GM12873 (cell line): ENCODE data around the gene GPR45.
A peak's percentile ranks its signal among the peaks of the same experiment; 100 is the strongest.

Experiments
- TF ChIP-seq, protein P1 (sequence below): IDR thresholded peaks from 2 replicates; pipeline ENCODE4 v1.5.1; 2012; ENCODE audit warnings: low read depth, mild to moderate bottlenecking, moderate library complexity, low read length, control low read depth; ENCODE audit not compliant: insufficient read depth; ENCODE audit errors: missing control alignments

The GPR45 gene

DNA sequence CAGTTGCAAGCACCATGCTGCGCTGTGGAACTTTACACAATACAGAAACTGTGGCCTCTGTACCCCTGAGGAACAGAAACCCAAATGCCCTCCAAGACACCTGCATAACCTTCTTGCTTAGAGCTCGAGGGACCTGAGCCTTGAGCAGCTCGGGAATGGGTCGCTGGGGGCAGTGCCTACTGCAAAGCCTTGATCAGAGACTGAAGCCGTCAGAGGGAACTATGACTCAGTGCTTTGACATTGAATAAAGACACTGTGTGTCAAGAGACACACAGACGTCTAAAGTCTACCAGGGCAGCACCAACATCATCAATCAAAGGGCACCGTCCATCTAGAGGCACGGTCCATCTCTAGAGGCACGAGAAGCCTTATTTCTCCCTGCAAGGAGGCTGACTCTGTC lies 30.6 kb downstream of the GPR45 start:
- TF ChIP-seq, protein P1, sequence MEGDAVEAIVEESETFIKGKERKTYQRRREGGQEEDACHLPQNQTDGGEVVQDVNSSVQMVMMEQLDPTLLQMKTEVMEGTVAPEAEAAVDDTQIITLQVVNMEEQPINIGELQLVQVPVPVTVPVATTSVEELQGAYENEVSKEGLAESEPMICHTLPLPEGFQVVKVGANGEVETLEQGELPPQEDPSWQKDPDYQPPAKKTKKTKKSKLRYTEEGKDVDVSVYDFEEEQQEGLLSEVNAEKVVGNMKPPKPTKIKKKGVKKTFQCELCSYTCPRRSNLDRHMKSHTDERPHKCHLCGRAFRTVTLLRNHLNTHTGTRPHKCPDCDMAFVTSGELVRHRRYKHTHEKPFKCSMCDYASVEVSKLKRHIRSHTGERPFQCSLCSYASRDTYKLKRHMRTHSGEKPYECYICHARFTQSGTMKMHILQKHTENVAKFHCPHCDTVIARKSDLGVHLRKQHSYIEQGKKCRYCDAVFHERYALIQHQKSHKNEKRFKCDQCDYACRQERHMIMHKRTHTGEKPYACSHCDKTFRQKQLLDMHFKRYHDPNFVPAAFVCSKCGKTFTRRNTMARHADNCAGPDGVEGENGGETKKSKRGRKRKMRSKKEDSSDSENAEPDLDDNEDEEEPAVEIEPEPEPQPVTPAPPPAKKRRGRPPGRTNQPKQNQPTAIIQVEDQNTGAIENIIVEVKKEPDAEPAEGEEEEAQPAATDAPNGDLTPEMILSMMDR = no peak

DNA sequence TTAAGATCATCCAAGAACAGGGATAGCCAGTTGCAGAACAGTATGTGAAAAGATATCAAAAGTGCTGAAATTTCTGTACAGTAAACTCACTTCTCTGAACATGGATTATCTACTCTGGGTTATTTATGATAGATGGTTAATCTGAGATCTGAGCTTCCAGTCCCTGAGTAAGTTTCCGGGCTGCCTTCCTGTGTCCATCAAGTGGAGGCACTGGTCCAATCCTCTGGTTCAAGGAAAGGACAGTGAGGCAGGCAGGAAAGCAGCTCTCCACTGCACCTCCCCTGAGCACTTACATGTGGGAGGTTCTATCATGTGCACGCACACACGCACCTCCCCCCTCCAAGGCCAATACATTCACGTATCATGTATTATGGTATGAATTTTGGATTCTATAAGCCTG lies 32.5 kb downstream of the GPR45 start:
- TF ChIP-seq, protein P1 = no peak

DNA sequence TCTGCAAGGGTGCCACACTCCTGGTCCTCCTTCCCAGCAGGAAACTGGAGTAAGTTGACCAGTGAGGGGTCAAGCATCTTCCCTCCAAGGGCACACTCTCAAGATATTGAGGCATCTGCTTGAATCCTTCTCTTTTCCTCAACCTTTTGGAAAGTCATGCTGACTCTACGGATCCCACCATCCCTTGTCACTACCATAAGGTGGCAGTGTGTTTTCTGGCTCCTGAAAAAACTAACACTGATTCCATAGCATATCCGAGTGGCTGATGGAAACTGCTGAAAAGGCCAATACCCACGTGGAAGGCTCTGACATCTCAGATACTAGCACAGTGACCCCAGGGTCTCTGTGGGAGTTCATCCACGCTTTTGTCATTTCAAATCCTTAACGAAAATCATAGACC lies 37.1 kb downstream of the GPR45 start:
- TF ChIP-seq, protein P1 = no peak

DNA sequence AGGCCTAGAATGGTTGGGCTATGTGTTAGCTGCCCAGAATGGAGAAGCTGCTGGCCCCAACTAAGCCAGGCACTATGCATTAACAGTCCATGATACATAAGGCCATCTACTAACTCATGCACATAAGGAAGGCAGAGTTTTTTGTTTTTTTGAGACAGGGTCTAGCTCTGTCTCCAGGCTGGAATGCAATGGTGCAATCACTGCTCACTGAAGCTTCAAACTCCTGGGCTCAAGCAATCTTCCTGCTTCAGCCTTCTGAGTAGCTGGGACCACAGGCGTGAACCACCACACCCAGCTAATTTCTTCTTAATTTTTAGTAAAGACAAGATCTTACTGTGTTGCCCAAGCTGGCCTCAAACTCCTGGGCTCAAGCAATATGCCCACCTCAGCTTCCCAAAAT lies 37.6 kb downstream of the GPR45 start:
- TF ChIP-seq, protein P1 = no peak

DNA sequence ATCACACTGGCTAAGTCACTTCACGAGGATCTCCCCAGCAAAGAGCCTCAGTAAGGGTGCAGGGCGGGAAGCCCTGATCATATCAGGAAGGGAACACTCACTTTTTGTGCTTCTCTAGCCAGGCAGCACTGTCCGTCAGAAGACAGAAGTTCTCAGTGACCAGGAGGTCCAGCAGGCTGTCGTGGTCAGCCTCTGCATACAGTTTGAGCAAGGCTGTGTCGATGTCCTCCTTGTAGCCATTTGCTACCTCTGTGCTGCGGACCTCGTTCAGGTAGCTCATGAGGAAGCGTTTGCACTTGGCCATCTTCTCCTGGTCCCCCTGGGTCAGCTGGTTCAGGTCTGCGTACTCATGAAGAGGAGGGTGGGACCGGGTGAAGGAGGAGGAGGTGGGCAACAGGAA lies 38.7 kb downstream of the GPR45 start:
- TF ChIP-seq, protein P1 = no peak

DNA sequence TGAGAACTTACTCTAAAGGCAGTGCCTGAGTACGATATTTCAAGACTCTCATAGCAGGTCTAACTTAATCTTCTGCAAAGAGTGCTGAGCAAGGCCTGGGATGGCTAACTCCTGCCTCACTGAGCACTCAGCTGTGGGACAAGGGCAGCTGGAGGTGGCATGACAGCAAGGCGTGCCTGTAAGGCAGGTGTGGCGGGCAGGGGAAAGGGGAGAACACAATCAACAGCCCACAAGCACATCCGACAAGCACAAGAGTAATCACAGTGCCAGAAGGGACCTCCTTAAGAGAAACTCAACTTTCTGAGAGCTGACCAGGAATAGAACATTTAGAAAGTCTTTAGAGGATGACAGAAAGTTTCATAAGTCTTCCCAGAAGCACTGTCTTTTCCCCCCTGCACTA lies 42.0 kb downstream of the GPR45 start:
- TF ChIP-seq, protein P1 = no peak

DNA sequence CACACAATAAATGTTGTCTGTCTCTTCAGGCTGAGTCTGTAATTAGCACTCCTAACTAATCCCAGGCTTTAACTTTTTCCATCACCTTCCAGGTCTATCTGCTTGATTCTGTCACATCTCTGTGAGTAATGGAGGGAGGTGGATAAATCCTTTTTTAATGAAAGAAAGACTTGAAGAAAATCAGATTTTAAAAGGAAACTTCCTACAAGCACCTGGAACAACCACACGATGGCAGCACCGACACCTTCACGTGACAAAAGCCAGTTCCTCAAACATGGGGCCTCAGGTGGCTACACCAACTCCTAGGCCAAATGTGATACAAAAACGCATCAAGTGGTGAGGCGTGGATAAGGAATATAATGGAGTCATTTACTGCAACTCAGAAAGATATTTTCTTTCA lies 46.1 kb downstream of the GPR45 start:
- TF ChIP-seq, protein P1 = peak; percentile 51
